Mesendoderm (in vitro differentiated cells): ENCODE data around the gene ADAMTS4.

Experiments used
- DNase-seq: peaks from one replicate; pipeline ENCODE4 v3.0.0; 2013
- H2AK5ac ChIP-seq: 2 replicates; pipeline ENCODE4 v1.6.1; 2013; ENCODE audit warnings: low read length, inconsistent platforms
- H2BK120ac ChIP-seq: 2 replicates; pipeline ENCODE4 v1.6.1; 2013; ENCODE audit warnings: low read depth, mild to moderate bottlenecking, low read length, moderate library complexity, mixed read lengths
- H2BK15ac ChIP-seq: replicated peaks from 2 replicates; pipeline ENCODE4 v1.6.1; 2013; ENCODE audit warnings: low read depth, mild to moderate bottlenecking, moderate library complexity
- H2BK5ac ChIP-seq: 2 replicates; pipeline ENCODE4 v1.6.1; 2013; ENCODE audit warnings: low read length, inconsistent platforms
- H3K18ac ChIP-seq: 2 replicates; pipeline ENCODE4 v1.6.1; 2013; ENCODE audit warnings: mild to moderate bottlenecking, low read length, mixed read lengths
- H3K23ac ChIP-seq: one replicate; pipeline ENCODE4 v1.6.1; 2013; ENCODE audit warnings: low read length
- H3K27ac ChIP-seq: 2 replicates; pipeline ENCODE4 v1.5.1; 2013; ENCODE audit warnings: low read depth, mild to moderate bottlenecking, inconsistent platforms, low read length, moderate library complexity
- H3K27me3 ChIP-seq: 2 replicates; pipeline ENCODE4 v1.6.1; 2013; ENCODE audit warnings: low read length, control low read depth, mild to moderate bottlenecking, inconsistent platforms; ENCODE audit not compliant: insufficient read depth, poor library complexity
- H3K36me3 ChIP-seq: 2 replicates; pipeline ENCODE4 v1.6.1; 2013; ENCODE audit warnings: low read length, inconsistent platforms; ENCODE audit not compliant: control insufficient read depth, insufficient read depth
- H3K4ac ChIP-seq: one replicate; pipeline ENCODE4 v1.6.1; 2013; ENCODE audit warnings: low read depth, mild to moderate bottlenecking, low read length, moderate library complexity
- H3K4me1 ChIP-seq: 2 replicates; pipeline ENCODE4 v1.6.1; 2013; ENCODE audit warnings: low read depth, low read length, inconsistent platforms; ENCODE audit not compliant: control insufficient read depth
- H3K4me2 ChIP-seq: 2 replicates; pipeline ENCODE4 v1.6.1; 2013; ENCODE audit warnings: low read length
- H3K4me3 ChIP-seq: 2 replicates; pipeline ENCODE4 v1.5.1; 2013; ENCODE audit warnings: mild to moderate bottlenecking, low read length
- H3K56ac ChIP-seq: one replicate; pipeline ENCODE4 v1.6.1; 2013; ENCODE audit warnings: low read length
- H3K79me1 ChIP-seq: 2 replicates; pipeline ENCODE4 v1.6.1; 2013; ENCODE audit warnings: low read length, inconsistent platforms
- H3K79me2 ChIP-seq: 2 replicates; pipeline ENCODE4 v1.6.1; 2013; ENCODE audit warnings: mild to moderate bottlenecking, low read length; ENCODE audit not compliant: control insufficient read depth, insufficient read depth
- H3K9ac ChIP-seq: 2 replicates; pipeline ENCODE4 v1.6.1; 2013; ENCODE audit warnings: low read length, inconsistent platforms
- H4K5ac ChIP-seq: one replicate; pipeline ENCODE4 v1.6.1; 2013; ENCODE audit warnings: low read length
- H4K8ac ChIP-seq: one replicate; pipeline ENCODE4 v1.6.1; 2013; ENCODE audit warnings: low read depth, mild to moderate bottlenecking, control low read depth, low read length, moderate library complexity
- WGBS: extraction: QIAGEN DNeasy Blood & Tissue Kit; methylation state at CpG from one replicate; pipeline ENCODE4 v1.1.7; 2013; ENCODE audit warnings: low lambda C conversion rate, missing lambda C conversion rate; ENCODE audit not compliant: insufficient coverage; ENCODE audit errors: extremely low coverage; 5-methylcytosine and 5-hydroxymethylcytosine counted together

ADAMTS4 gene

GRCh38 chr1:161190962-161191521, 7.8 kb downstream of the ADAMTS4 start:
- no peak overlapping the region for H2BK120ac ChIP-seq
- no peak overlapping the region for H4K8ac ChIP-seq
- no peak overlapping the region for H3K4me3 ChIP-seq
- no peak overlapping the region for H3K9ac ChIP-seq
- no peaks in the 10 kb centered on the region for H3K27me3 ChIP-seq
- no peak overlapping the region for H4K5ac ChIP-seq
- H3K18ac ChIP-seq, result no peak overlapping the region
- no peak overlapping the region for H3K23ac ChIP-seq
- WGBS, result no CpG with 5 or more reads among the region's 22 CpGs
- H2BK15ac ChIP-seq, result no peak overlapping the region
- H2AK5ac ChIP-seq, result no peak overlapping the region
- no peak overlapping the region for H2BK5ac ChIP-seq
- no peaks in the 10 kb centered on the region for H3K36me3 ChIP-seq
- no peaks in the 10 kb centered on the region for H3K79me1 ChIP-seq
- no peak overlapping the region for H3K27ac ChIP-seq
- DNase-seq, result no peak
- H3K4me1 ChIP-seq, result no peaks in the 10 kb centered on the region
- no peak overlapping the region for H3K56ac ChIP-seq
- H3K4ac ChIP-seq, result no peak overlapping the region
- H3K79me2 ChIP-seq, result no peaks in the 10 kb centered on the region
- H3K4me2 ChIP-seq, result no peak overlapping the region

GRCh38 chr1:161189036-161189435, 9.8 kb downstream of the ADAMTS4 start:
- Histone ChIP-seq H3K18ac (no peak overlapping the region), H3K79me2 (no peaks in the 10 kb centered on the region), H2BK120ac (no peak overlapping the region), H2AK5ac (no peak overlapping the region), H4K8ac (no peak overlapping the region), H3K9ac (no peak overlapping the region), H2BK15ac (no peak overlapping the region), H3K4me2 (no peak overlapping the region), H3K27me3 (no peaks in the 10 kb centered on the region), H2BK5ac (no peak overlapping the region), H3K4me3 (no peak overlapping the region), H3K79me1 (no peaks in the 10 kb centered on the region), H3K4me1 (no peaks in the 10 kb centered on the region), H3K23ac (no peak overlapping the region), H3K4ac (no peak overlapping the region), H3K36me3 (no peaks in the 10 kb centered on the region), H3K27ac (no peak overlapping the region), H4K5ac (no peak overlapping the region), H3K56ac (no peak overlapping the region)
- WGBS, result no CpG with 5 or more reads among the region's 5 CpGs
- DNase-seq, result no peak

- Histone ChIP-seq H3K4ac (no peak overlapping the region), H3K79me1 (no peaks in the 10 kb centered on the region), H2BK120ac (no peak overlapping the region), H2AK5ac (no peak overlapping the region), H3K4me2 (no peak overlapping the region), H3K36me3 (no peaks in the 10 kb centered on the region), H3K4me3 (no peak overlapping the region), H2BK5ac (no peak overlapping the region), H3K18ac (no peak overlapping the region), H4K5ac (no peak overlapping the region), H3K27ac (no peak overlapping the region), H3K4me1 (no peaks in the 10 kb centered on the region), H3K9ac (no peak overlapping the region), H4K8ac (no peak overlapping the region), H2BK15ac (no peak overlapping the region), H3K79me2 (no peaks in the 10 kb centered on the region), H3K23ac (no peak overlapping the region), H3K56ac (no peak overlapping the region), H3K27me3 (no peaks in the 10 kb centered on the region)
- no peak for DNase-seq
- WGBS, result no CpG with 5 or more reads among the region's 6 CpGs
Observed at GRCh38 chr1:161188381-161188780, 10.5 kb downstream of the ADAMTS4 start.

- no peaks in the 10 kb centered on the region for H3K79me2 ChIP-seq
- no peak overlapping the region for H2AK5ac ChIP-seq
- H3K56ac ChIP-seq, result no peak overlapping the region
- H3K27me3 ChIP-seq, result no peaks in the 10 kb centered on the region
- no peaks in the 10 kb centered on the region for H3K36me3 ChIP-seq
- no peak overlapping the region for H3K4ac ChIP-seq
- H3K18ac ChIP-seq, result no peak overlapping the region
- no peak overlapping the region for H2BK120ac ChIP-seq
- no peak overlapping the region for H2BK15ac ChIP-seq
- no peaks in the 10 kb centered on the region for H3K79me1 ChIP-seq
- H4K8ac ChIP-seq, result no peak overlapping the region
- DNase-seq, result no peak
- no peaks in the 10 kb centered on the region for H3K4me1 ChIP-seq
- H4K5ac ChIP-seq, result no peak overlapping the region
- H3K23ac ChIP-seq, result no peak overlapping the region
- H3K27ac ChIP-seq, result no peak overlapping the region
- H3K4me3 ChIP-seq, result no peak overlapping the region
- no peak overlapping the region for H2BK5ac ChIP-seq
- no peak overlapping the region for H3K9ac ChIP-seq
- WGBS, result no CpG with 5 or more reads among the region's 3 CpGs
- H3K4me2 ChIP-seq, result no peak overlapping the region
Observed at GRCh38 chr1:161187311-161187710, 11.5 kb downstream of the ADAMTS4 start.

- no peak overlapping the region for H3K4me2 ChIP-seq
- H3K4ac ChIP-seq, result no peak overlapping the region
- H2BK120ac ChIP-seq, result no peak overlapping the region
- no peak overlapping the region for H2BK15ac ChIP-seq
- H3K9ac ChIP-seq, result no peak overlapping the region
- H3K36me3 ChIP-seq, result no peaks in the 10 kb centered on the region
- H3K4me3 ChIP-seq, result no peak overlapping the region
- H4K8ac ChIP-seq, result no peak overlapping the region
- no peak overlapping the region for H3K23ac ChIP-seq
- H3K4me1 ChIP-seq, result no peaks in the 10 kb centered on the region
- WGBS, result no CpG with 5 or more reads among the region's 2 CpGs
- H3K79me1 ChIP-seq, result no peaks in the 10 kb centered on the region
- H2AK5ac ChIP-seq, result no peak overlapping the region
- H4K5ac ChIP-seq, result no peak overlapping the region
- H3K18ac ChIP-seq, result no peak overlapping the region
- no peaks in the 10 kb centered on the region for H3K27me3 ChIP-seq
- no peak overlapping the region for H3K56ac ChIP-seq
- no peaks in the 10 kb centered on the region for H3K79me2 ChIP-seq
- H2BK5ac ChIP-seq, result no peak overlapping the region
- DNase-seq, result no peak
- no peak overlapping the region for H3K27ac ChIP-seq
Observed at GRCh38 chr1:161185732-161186311, 13.0 kb downstream of the ADAMTS4 start.

- H4K8ac ChIP-seq, result no peak overlapping the region
- H3K79me2 ChIP-seq, result no peaks in the 10 kb centered on the region
- no peak overlapping the region for H3K4me2 ChIP-seq
- no peaks in the 10 kb centered on the region for H3K79me1 ChIP-seq
- H3K56ac ChIP-seq, result no peak overlapping the region
- no peak overlapping the region for H2AK5ac ChIP-seq
- peak overlapping the region; percentile 56 for H4K5ac ChIP-seq
- DNase-seq, result no peak
- no peak overlapping the region for H3K23ac ChIP-seq
- H3K4ac ChIP-seq, result no peak overlapping the region
- no peak overlapping the region for H2BK120ac ChIP-seq
- no peaks in the 10 kb centered on the region for H3K27me3 ChIP-seq
- H2BK5ac ChIP-seq, result no peak overlapping the region
- H2BK15ac ChIP-seq, result no peak overlapping the region
- H3K18ac ChIP-seq, result no peak overlapping the region
- H3K9ac ChIP-seq, result no peak overlapping the region
- no CpG with 5 or more reads among the region's 3 CpGs for WGBS
- no peaks in the 10 kb centered on the region for H3K4me1 ChIP-seq
- no peak overlapping the region for H3K27ac ChIP-seq
- H3K4me3 ChIP-seq, result no peak overlapping the region
- H3K36me3 ChIP-seq, result no peaks in the 10 kb centered on the region
Observed at GRCh38 chr1:161185282-161185682, 13.6 kb downstream of the ADAMTS4 start.
